GM20000 (cell line): Measurements from ENCODE around the gene GALNS.

Experiments used
- DNase-seq: peaks from one replicate; pipeline ENCODE4 v3.0.0; 2012; ENCODE audit warnings: low spot score
- CTCF ChIP-seq: IDR thresholded peaks from 2 replicates; pipeline ENCODE4 v1.5.1; 2012; ENCODE audit warnings: mild to moderate bottlenecking, control low read depth; ENCODE audit errors: extremely low read depth, missing control alignments

The GALNS gene

GRCh38 chr16:88872650-88873331, 16.0 kb upstream of the GALNS start:
- no peak for TF ChIP-seq CTCF
- no peak for DNase-seq

- no peak for DNase-seq
- TF ChIP-seq CTCF, result no peak
Measured at GRCh38 chr16:88871730-88872416, 15.1 kb upstream of the GALNS start.

- DNase-seq, result no peak
Measured at GRCh38 chr16:88871349-88871702, 14.6 kb upstream of the GALNS start.

GRCh38 chr16:88870608-88871348, 14.0 kb upstream of the GALNS start:
- no peak for TF ChIP-seq CTCF
- peak; percentile 72 for DNase-seq

More at GRCh38 chr16:88871349-88871702, 14.6 kb upstream of the GALNS start:
- TF ChIP-seq CTCF, result no peak

- DNase-seq, result no peak
- TF ChIP-seq CTCF, result no peak
Measured at GRCh38 chr16:88869673-88869980, 12.9 kb upstream of the GALNS start.

GRCh38 chr16:88868974-88869672, 12.4 kb upstream of the GALNS start:
- TF ChIP-seq CTCF, result no peak
- DNase-seq, result no peak
